Endothelial cell of umbilical vein (primary cell): ENCODE measurements around the gene AADACL4.

Experiments
- CTCF ChIP-seq, 2 donors: IDR thresholded peaks; 1 replicate in 1 of 2; 2 replicates in 1 of 2; pipeline ENCODE4 v1.5.1; 2011; ENCODE audit warnings: low read length in 2 of 2, mild to moderate bottlenecking in 2 of 2, moderate library complexity in 2 of 2, control low read depth in 1 of 2, inconsistent platforms in 1 of 2, low read depth in 1 of 2; ENCODE audit not compliant: insufficient read depth in 1 of 2; ENCODE audit errors: extremely low read depth in 1 of 2
- GATA2 ChIP-seq: IDR thresholded peaks from 2 replicates; pipeline ENCODE4 v1.7.0; 2011; ENCODE audit warnings: low read depth, mild to moderate bottlenecking, moderate library complexity, mixed read lengths, low read length; ENCODE audit not compliant: insufficient read length, insufficient read depth
- MYC ChIP-seq: IDR thresholded peaks from one replicate; pipeline ENCODE4 v1.6.1; 2011; ENCODE audit warnings: mild to moderate bottlenecking, low read depth, low read length
- POLR2A ChIP-seq: IDR thresholded peaks from 2 replicates; pipeline ENCODE4 v1.6.1; 2012; ENCODE audit warnings: low read depth, mild to moderate bottlenecking, control low read depth, low read length

- no peak for TF ChIP-seq MYC
- no peak for TF ChIP-seq CTCF (IDR thresholded peaks at IDR 0.05; ENCODE audit: extremely low read depth in 1 of 2, insufficient read depth in 1 of 2, low read depth in 1 of 2, low read length in 2 of 2)
- TF ChIP-seq GATA2, result no peak
- no peak for TF ChIP-seq POLR2A
Measured at GRCh38 chr1:12604986-12605385, 38.9 kb upstream of the AADACL4 start.
